HCT116 (cell line): Measurements from ENCODE around the gene KRT17. TPM values are rescaled to one million over a fixed set of nuclear protein-coding genes. Genes with fewer than 3 reads are reported as not detected.
"Not testable (repeated sequence)": the region's sequence is repeated elsewhere in the genome, so short reads cannot be mapped to it uniquely, and the experiment has no call there.

Source experiments
- ATAC-seq: fragments of 200-7000 bp; cut with Tn5 transposase; 2 replicates; pipeline ENCODE4 v1.9.1; 2020; ENCODE audit warnings: mild to moderate bottlenecking, moderate library complexity
- BruUV-seq: library from RNA; stranded (reverse); fragments of 400-500 nt; replicated peaks from 2 replicates; lab custom pipeline; 2021; lab: Mats Ljungman, UMichigan
- CTCF ChIA-PET: fragments of 300-600 bp; sonication (Branson Sonifier 250); formaldehyde crosslinking; loops from one replicate; lab custom pipeline; 2021; ENCODE audit warnings: antibody characterized with exemption; lab: Charles Lee
- POLR2A ChIA-PET: fragments of 300-600, 350-600 bp; sonication (Branson Sonifier 250); formaldehyde crosslinking; loops from one replicate; lab custom pipeline; 2021; ENCODE audit warnings: antibody characterized with exemption; lab: Charles Lee
- RAD21 ChIA-PET, 2 experiments: fragments of 300-600 bp; sonication (Branson Sonifier 250); formaldehyde crosslinking; loops; one replicate each; lab custom pipeline; 2023; ENCODE audit warnings: low total read pairs in 2 of 2; ENCODE audit not compliant: uncharacterized antibody in 2 of 2, unreplicated experiment in 2 of 2, low non-redundant PET in 1 of 2; lab: Charles Lee
- DNase-seq: peaks from one replicate; pipeline ENCODE4 v3.0.0-alpha.2; 2010; ENCODE audit warnings: low read depth, low spot score
- H2AFZ ChIP-seq: fragments of 200-600 bp; shearing (Covaris generic), sonication (generic); 2 replicates; pipeline ENCODE4 v1.6.1; 2017; ENCODE audit warnings: low read depth, mixed run types, mixed read lengths, antibody characterized with exemption, low read length; ENCODE audit not compliant: poor library complexity, severe bottlenecking
- H3K27ac ChIP-seq: 2 replicates; pipeline ENCODE4 v1.5.1; 2012; ENCODE audit warnings: low read depth, low read length
- H3K27me3 ChIP-seq: fragments of 200-600 bp; sonication (generic); 2 replicates; pipeline ENCODE4 v1.6.1; 2016; ENCODE audit warnings: mixed run types, low read length, mixed read lengths; ENCODE audit not compliant: insufficient read depth
- H3K36me3 ChIP-seq, 2 experiments: fragments of 200-500 bp in 1 of 2; fragments of 200-600 bp in 1 of 2; sonication (Bioruptor generic) in 1 of 2; sonication (generic) in 1 of 2; 2 replicates each; pipeline versions ENCODE4 v1.5.1 to v1.6.1; 2014 to 2016; ENCODE audit warnings: low read length in 2 of 2, inconsistent platforms in 1 of 2, mixed read lengths in 1 of 2, mixed run types in 1 of 2; ENCODE audit not compliant: insufficient read depth in 2 of 2, control insufficient read depth in 1 of 2
- H3K4me1 ChIP-seq, 2 experiments: fragments of 200-600 bp in 1 of 2; sonication (generic) in 1 of 2; 2 replicates each; pipeline versions ENCODE4 v1.5.1 to v1.6.1; 2012 to 2017; ENCODE audit warnings: low read length in 2 of 2, inconsistent platforms in 1 of 2, mild to moderate bottlenecking in 1 of 2, mixed read lengths in 1 of 2, mixed run types in 1 of 2, moderate library complexity in 1 of 2; ENCODE audit not compliant: insufficient read depth in 2 of 2, control insufficient read depth in 1 of 2
- H3K4me2 ChIP-seq: fragments of 200-600 bp; sonication (generic); 2 replicates; pipeline ENCODE4 v1.6.1; 2017; ENCODE audit warnings: mixed run types, low read length, mixed read lengths
- H3K4me3 ChIP-seq, 2 experiments: fragments of 200-600 bp in 1 of 2; sonication (generic) in 1 of 2; replicated peaks in 1 of 2; 2 replicates each; pipeline ENCODE4 v1.5.1; 2011 to 2016; ENCODE audit warnings: low read length in 2 of 2, control low read depth in 1 of 2, low read depth in 1 of 2, mild to moderate bottlenecking in 1 of 2, mixed read lengths in 1 of 2, mixed run types in 1 of 2
- H3K79me2 ChIP-seq: fragments of 200-600 bp; sonication (generic); 2 replicates; pipeline ENCODE4 v1.6.1; 2017; ENCODE audit warnings: mild to moderate bottlenecking, mixed run types, low read length, moderate library complexity, mixed read lengths; ENCODE audit not compliant: insufficient read depth
- H3K9ac ChIP-seq: fragments of 200-600 bp; sonication (generic); 2 replicates; pipeline ENCODE4 v1.6.1; 2016; ENCODE audit warnings: low read length, mixed read lengths
- H3K9me2 ChIP-seq: fragments of 200-600 bp; sonication (generic), shearing (Covaris generic); 2 replicates; pipeline ENCODE4 v1.6.1; 2017; ENCODE audit warnings: mixed run types, mild to moderate bottlenecking, moderate library complexity; ENCODE audit not compliant: insufficient read depth
- H3K9me3 ChIP-seq, 2 experiments: fragments of 200-500 bp in 1 of 2; fragments of 200-600 bp in 1 of 2; sonication (Bioruptor generic) in 1 of 2; sonication (generic) in 1 of 2; 2 replicates each; pipeline ENCODE4 v1.6.1; 2014 to 2017; ENCODE audit warnings: low read length in 2 of 2, mixed read lengths in 2 of 2, inconsistent platforms in 1 of 2, low read depth in 1 of 2, mild to moderate bottlenecking in 1 of 2, mixed run types in 1 of 2, moderate library complexity in 1 of 2; ENCODE audit not compliant: control insufficient read depth in 1 of 2, insufficient read depth in 1 of 2
- H4K20me1 ChIP-seq: fragments of 200-600 bp; sonication (generic), shearing (Covaris generic); 2 replicates; pipeline ENCODE4 v1.6.1; 2017; ENCODE audit warnings: mixed run types, mild to moderate bottlenecking, moderate library complexity; ENCODE audit not compliant: insufficient read depth
- ATF3 ChIP-seq: IDR thresholded peaks from 2 replicates; pipeline ENCODE4 v1.6.1; 2012
- CEBPB ChIP-seq: IDR thresholded peaks from 2 replicates; pipeline ENCODE4 v1.6.1; 2012; ENCODE audit warnings: low read depth
- FOSL1 ChIP-seq: IDR thresholded peaks from 2 replicates; pipeline ENCODE4 v1.6.1; 2012; ENCODE audit warnings: low read depth
- intact Hi-C: fragments of 100-400 bp; cut with micrococcal nuclease; formaldehyde crosslinking; loops from 2 replicates; pipeline ENCODE4 v1.10.0; 2022
- total RNA-seq: library from RNA; stranded (reverse); gene quantifications from one replicate; pipeline ENCODE4 v1.2.1, GENCODE V29; 2021; ENCODE audit not compliant: unreplicated experiment

The KRT17 gene
- total RNA-seq, 1 experiment from 2014 or later: not detected

GRCh38 chr17:41612376-41613160 lies 11.8 kb downstream of the KRT17 start, which contains the start of gene KRT16:
Gene KRT16 (minus strand): TSS chr17:41612767. CDS start chr17:41612688, 79 bp downstream.
- intact Hi-C loops, CTCF ChIA-PET, BruUV-seq, H4K20me1 ChIP-seq, H3K79me2 ChIP-seq, POLR2A ChIA-PET, H3K27me3 ChIP-seq, RAD21 ChIA-PET, H3K36me3 ChIP-seq, H3K9me3 ChIP-seq, H3K9me2 ChIP-seq: not testable (repeated sequence)
- DNase-seq (peak; percentile 32), ATAC-seq (peak; percentile 91)
- H3K4me3 ChIP-seq: peak within 1 kb of the TSS in 1 of 2 experiments; percentile 28; a peak in 1 of 4 replicates
- H3K9ac ChIP-seq: peak within 1 kb of the TSS; percentile 24; the same call in 1 of the 2 replicates
- TF ChIP-seq FOSL1: peak; percentile 43
- H2AFZ ChIP-seq: peak within 1 kb of the TSS; percentile 76
- H3K27ac ChIP-seq: 0 out of 2 replicates have a peak within 1 kb of the TSS, but pooled peaks have one; percentile 16
- H3K4me2 ChIP-seq: peak within 1 kb of the TSS; percentile 67
- H3K4me1 ChIP-seq: peaks cover 2 to 18% of the 10 kb centered on the region in 2 experiments; a peak in 3 of 4 replicates

DNA sequence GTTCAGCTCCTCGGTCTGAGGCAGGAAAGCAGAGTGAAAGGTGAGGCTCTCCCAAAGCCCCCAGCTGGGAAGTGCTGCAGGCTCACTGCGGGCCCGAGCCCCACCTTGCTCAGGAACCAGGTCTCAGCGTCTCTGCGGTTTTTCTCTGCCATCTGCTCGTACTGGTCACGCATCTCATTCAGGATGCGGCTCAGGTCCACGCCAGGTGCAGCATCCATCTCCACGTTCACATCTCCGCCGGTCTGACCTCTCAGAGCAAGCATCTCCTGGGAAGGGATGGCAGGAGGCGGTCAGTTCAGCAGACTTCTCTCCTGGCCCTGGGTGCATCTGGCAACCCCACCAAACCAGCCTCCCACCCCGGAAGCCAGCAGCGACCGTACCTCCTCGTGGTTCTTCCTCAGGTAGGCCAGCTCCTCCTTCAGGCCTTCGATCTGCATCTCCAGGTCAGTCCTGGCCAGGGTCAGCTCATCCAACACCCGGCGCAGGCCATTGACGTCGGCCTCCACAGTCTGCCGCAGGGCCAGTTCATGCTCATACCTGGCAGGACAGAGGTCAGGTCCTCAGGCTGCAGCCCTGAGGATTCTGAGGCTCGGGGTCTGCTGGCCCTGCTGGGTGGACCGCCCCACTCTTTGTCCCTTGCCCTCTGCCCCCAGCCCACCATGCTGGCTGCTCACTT lies 13.3 kb downstream of the KRT17 start:
- Histone ChIP-seq H3K79me2 (no peaks in the 10 kb centered on the region), H2AFZ (no peak overlapping the region), H3K4me3 (no peak overlapping the region), H3K9ac (no peak overlapping the region), H3K9me2 (no peaks in the 10 kb centered on the region), H3K4me2 (no peak overlapping the region), H3K27ac (no peak overlapping the region), H3K4me1 (peaks cover 2 to 18% of the 10 kb centered on the region in 2 experiments; a peak in 3 of 4 replicates), H3K36me3 (no peaks in the 10 kb centered on the region), H3K9me3 (no peaks in the 10 kb centered on the region; a peak in 1 of 4 replicates), H3K27me3 (no peaks in the 10 kb centered on the region), H4K20me1 (no peaks in the 10 kb centered on the region)
- no peak for TF ChIP-seq CEBPB
- TF ChIP-seq ATF3: no peak
- intact Hi-C loops: no loop called here
- DNase-seq (no peak), ATAC-seq (no peak)
- BruUV-seq: no TSS peak
- ChIA-PET RAD21 (no interaction called here), CTCF (interaction anchor here (2.2 kb wide), 1 partner anchor 37 kb away, joined by 6 read pairs; no protein-coding TSS in a partner anchor), POLR2A (no interaction called here)

- H3K36me3 ChIP-seq, H3K9me2 ChIP-seq, H3K4me3 ChIP-seq, H3K9ac ChIP-seq, H4K20me1 ChIP-seq, DNase-seq, POLR2A ChIA-PET, H3K79me2 ChIP-seq, H2AFZ ChIP-seq, H3K27me3 ChIP-seq, ATAC-seq, RAD21 ChIA-PET, H3K4me2 ChIP-seq, H3K27ac ChIP-seq, BruUV-seq, H3K9me3 ChIP-seq, intact Hi-C loops: not testable (repeated sequence)
- CTCF ChIA-PET: interaction anchor here (2.2 kb wide), 1 partner anchor 38 kb away, joined by 6 read pairs; no protein-coding TSS in a partner anchor
- peaks cover 2 to 14% of the 10 kb centered on the region in 2 experiments; a peak in 2 of 4 replicates for H3K4me1 ChIP-seq
Observed at GRCh38 chr17:41610061-41610517, 14.3 kb downstream of the KRT17 start.

GRCh38 chr17:41606930-41607329 lies 17.4 kb downstream of the KRT17 start:
- H3K4me3 ChIP-seq, H3K9me3 ChIP-seq, H3K4me1 ChIP-seq, H3K9me2 ChIP-seq, BruUV-seq, H3K9ac ChIP-seq, ATAC-seq, CTCF ChIA-PET, H3K4me2 ChIP-seq, DNase-seq, RAD21 ChIA-PET, H3K36me3 ChIP-seq, H2AFZ ChIP-seq, H3K27me3 ChIP-seq, H3K79me2 ChIP-seq, H3K27ac ChIP-seq, H4K20me1 ChIP-seq, intact Hi-C loops, POLR2A ChIA-PET: not testable (repeated sequence)
